GM21390 (cell line): ENCODE data around the gene MORN5.

Source experiments
- ATAC-seq: cut with Tn5 transposase; IDR thresholded peaks from one replicate; pipeline ENCODE4 v1.9.1; 2021; ENCODE audit not compliant: unreplicated experiment

Gene MORN5

GRCh38 chr9:122124528-122124927, 35.2 kb upstream of the MORN5 start:
- no peak for ATAC-seq

DNA sequence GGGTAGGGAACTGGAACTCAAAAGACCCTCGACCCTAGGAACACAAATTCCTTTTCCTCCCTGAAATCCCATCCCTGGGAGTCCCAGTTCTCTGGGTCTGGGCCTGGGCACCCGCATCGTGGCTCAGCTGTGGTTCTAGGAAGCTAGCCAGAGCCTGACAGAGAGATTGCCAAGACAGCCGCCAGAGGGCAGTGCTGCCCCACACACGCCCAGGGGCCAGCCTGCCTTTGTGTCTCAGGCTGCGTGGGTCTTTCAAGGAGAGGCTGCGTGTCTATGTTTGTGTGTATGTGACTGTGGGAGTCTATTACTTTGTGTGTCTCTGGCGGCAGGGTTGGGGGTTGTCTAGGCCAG, 34.6 kb upstream of the MORN5 start:
- no peak for ATAC-seq

DNA sequence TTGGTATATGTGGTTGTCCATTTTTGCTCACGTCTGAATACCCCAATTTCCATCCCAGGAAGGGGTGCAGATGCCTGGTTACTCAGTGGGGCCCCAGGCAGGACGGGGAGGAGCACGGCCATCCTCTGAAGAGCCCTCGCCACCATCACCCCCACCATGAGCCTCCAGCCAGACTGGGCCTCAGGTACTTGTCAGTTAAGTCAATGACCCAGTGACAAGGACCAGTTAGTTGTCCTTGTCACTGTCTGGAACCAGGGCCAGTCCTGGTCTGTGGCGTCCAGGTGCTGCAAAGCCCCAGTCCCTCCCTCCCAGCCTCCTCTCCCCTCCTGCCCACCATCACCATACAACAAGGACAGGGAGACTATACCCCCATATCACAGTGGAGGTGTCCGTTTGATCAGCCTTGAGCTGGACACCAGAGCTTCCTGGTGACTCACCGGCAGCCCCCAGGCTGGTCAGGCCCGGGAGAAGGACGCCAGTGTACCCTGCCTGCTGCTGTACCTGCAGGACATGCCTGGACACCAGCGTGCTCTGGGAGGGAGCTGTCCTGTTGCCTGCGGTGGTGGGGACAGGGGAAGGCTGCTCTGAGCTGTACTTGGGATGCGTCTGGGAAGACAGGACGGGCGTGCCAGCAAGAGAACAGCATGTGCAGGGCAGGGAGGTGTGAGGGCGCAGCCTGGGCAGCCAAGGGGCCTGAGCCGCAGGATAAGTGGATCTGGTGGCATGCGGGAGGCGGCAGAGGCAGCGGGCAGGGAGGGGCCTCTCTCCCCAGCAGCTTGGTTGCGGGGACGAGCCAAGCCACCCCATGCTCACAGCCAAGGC, 34.0 kb upstream of the MORN5 start:
- ATAC-seq = no peak

- ATAC-seq = no peak
These were observed 33.1 kb upstream of the MORN5 start for GRCh38 chr9:122126331-122127261.

GRCh38 chr9:122127396-122127798, 32.3 kb upstream of the MORN5 start:
- no peak for ATAC-seq

DNA sequence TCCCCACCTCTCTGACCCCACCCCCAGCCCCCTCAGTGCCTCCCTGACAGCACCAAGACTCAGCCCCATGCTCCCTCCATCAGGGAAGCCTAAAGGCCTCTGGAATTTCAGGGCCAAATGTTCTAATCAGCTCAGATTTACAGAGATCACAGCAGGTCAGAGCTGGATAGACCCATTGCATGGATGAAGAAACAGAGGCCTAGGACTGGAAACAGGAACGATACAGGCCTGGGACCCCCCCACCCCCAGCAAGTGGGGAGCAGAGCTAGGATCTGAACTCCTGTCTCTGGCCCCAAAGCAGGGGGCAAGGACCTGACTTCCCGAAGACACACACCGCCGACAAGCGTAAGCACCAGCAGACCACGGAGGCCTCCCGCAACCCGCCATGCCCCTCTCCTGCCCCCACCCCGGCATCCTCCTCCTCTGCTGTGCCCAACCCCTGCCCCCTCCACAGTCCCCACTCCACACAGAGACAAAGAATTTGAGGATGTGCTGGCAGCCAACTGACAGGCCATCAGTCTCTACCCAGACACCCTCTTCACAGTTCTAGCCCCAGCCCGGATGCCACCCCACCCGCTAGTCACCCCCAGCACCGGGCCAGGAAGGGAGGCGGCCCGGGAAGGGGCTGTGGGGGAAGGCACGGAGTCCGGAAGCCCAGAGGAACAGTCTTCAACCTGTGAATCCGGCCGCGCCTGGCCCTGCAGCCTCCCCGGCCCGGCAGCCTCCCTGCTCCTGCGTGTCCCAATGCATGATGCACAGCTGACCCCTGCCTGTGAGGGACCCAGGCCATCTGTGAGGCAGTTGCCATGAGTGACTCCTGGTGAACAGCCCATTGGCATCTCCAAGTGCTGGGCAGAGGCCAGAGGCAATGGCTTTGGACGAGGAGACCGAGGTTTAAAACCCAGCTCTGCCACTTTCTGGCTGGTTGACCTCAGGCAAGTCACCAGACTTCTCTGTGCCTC, 31.4 kb upstream of the MORN5 start:
- ATAC-seq = no peak

GRCh38 chr9:122128969-122129343, 30.8 kb upstream of the MORN5 start:
- no peak for ATAC-seq

- ATAC-seq = no peak
These were observed 29.7 kb upstream of the MORN5 start for GRCh38 chr9:122129969-122130368.

DNA sequence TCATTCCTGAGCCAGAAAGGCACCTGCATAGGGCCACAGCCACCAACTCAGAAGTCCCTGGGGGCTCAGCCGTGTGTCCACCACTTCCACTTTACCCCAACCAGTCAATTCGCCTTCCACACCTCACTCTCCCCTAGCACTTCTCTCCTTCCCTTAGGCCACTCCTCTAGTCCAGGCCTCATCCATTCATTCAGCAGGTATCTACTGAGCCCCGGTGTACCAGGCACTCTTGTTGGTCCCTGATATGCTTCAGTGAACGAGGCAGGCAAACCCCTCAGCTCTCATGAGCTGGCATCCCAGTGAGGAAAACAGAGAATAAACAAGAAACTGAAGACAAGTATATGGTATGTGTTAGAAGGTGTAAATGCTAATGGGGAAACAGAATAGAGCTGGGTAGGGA, 28.9 kb upstream of the MORN5 start:
- ATAC-seq = no peak

GRCh38 chr9:122131401-122132001, 28.2 kb upstream of the MORN5 start:
- ATAC-seq = no peak

DNA sequence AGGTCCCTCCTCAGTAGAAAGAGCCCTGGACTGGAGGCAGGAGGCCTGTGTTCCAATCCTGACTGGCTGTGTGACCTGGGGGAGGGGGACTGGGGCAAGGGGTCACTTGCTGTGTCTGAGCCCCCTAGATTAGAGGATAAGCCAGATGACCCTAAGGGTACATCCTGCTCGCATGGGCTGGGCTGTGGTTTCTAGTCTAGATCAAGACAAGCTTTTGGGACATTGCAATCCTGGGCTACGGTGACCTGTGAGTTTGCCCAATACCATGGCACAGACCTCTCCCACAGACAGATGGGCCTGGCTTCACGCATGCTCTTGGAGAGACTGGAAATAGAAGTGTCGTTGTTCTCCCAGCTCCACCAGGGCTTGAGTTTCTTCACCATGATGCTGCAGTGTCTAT, 27.2 kb upstream of the MORN5 start:
- ATAC-seq = no peak

DNA sequence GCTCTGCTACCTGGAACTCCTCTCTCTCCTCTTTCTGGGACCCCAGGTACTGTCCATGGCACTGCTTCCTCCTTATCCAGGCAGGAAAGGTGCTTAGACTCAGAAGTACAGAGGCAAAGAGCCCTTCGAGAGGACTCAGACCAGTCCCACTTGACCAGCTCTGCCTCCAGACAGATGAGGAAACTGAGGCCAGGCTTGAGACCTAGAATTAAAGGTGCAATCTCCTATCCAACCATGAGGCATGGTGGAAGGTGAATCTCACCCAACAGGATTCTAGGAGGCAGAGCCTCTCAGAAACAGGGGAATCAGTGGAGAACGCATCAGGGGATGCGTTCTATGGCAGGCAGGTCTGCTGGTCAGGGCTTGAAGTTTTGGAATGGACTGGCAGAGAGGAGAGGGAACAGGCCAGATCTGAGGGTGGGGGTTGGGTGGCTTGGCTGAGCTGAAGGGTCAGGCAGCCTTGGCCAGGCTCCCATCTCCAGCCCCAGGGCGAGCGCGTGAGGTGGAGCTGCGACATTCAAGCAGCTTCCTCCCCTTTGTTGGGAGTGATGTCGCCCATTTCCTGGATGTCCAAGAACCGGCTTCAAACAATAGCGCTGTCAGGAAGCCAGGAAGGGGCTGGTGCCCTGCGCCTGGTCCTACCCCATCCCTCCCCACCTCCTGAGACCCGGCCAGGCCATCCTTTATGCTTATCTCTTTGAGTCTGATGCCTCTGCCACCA, 26.3 kb upstream of the MORN5 start:
- no peak for ATAC-seq

DNA sequence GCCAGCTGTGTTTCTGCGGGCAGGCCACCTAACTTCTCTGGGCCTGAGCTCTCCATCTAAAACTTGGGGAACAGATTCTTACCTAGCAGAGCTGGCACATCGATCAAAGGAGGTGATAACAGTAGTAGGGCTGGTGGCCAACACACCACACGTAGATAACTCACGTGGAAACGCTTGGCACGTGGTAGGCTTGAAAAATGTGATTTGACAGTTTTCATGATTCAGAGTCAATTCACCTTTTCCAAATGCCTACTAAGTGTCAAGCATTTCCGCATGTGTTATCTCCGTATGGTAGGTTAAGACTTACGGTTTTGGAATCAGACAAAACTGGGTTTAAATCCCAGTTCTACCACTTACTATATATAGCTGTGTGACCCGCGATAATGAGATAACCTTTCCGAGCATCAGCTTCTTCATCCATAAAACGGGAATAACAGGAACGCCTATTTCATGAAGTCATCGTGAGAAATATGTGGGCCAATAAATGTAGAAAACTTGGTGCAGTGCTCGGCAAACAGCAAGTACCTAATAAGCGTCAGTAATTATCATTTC, 25.6 kb upstream of the MORN5 start:
- no peak for ATAC-seq

DNA sequence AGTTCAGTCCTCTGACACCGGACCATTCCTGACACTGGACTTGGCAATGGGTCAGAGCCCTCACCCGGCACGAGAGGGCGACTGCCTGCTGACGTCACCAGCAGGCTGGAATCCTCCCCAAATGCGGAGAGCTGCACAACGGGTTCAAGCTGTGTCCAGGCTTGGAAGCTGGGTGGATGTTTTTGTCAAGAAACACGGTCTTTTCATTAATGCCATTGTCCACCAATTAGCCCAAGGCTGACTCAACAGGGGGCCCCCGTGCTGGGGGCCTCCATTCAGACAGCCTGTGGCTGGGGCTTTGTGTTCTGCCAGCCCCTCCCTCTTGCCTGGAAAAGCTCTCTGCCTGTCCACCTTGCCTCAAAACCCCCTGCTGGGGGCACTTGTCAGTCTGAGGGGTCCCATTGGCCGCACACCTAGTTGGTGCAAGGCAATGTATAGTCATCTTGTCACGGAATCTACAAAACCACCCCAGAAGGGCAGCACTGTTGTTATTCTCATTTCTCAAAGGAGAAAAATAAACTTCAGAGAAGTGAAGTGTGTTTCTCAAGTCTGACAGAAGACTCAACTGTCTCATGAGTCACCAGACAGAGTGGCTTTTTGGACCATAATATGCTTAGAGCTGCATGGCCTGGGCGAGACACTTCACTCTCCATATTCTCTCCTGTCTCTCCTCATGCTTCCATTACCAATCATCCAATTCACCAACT, 24.7 kb upstream of the MORN5 start:
- ATAC-seq = no peak

DNA sequence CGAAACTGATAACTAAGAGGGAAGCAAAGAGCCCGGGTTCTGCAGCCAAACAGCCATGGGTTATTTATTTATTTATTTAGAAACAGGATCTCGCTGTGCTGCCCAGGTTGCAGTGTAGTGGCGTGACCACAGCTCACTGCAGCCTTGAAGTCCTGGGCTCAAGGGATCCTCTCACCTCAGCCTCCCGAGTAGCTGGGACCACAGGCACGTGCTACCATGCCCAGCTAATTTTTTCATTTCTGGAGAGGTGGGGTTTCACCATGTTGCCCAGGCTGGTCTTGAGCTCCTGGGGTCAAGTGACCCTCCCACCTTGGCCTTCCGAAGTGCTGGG, 24.2 kb upstream of the MORN5 start:
- no peak for ATAC-seq

DNA sequence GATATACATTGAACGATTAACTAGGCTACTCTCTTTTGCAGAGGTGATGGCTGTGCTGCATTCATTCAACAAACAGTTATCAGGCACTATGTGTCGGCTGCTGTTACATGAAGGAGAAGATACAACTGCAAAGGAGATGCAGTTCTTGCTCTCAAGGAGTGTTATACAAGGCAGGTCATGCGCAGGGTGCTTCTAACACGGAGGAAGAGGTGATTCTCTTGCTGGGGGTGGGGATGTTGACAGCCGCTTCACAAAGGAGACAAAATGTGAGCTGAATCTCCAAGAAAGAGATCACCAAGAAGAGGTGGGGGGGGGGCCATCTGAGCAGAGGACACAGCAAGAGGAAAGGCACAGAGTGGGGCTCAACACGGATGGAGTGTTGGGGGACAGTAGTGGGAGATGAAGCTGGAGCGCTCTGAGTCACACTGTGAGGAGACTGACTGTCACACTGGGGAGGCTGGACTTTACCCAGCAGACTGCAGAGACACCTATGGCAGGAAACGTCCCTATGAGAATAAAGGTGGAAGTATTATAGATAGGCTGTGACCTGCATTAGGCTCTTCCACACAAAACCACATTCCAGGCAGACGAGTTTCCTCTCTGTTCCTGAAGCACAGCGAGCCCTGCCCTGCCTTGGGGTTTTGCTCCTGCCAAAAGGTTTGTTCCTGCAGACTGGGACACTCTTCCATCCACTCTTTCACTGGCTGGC, 21.0 kb upstream of the MORN5 start:
- ATAC-seq = no peak

- ATAC-seq = no peak
These were observed 19.1 kb upstream of the MORN5 start for GRCh38 chr9:122140368-122141193.

GRCh38 chr9:122141671-122142070, 18.0 kb upstream of the MORN5 start:
- no peak for ATAC-seq
